H54 (cell line): ENCODE data around the gene MVK.

Experiments
- DNase-seq: peaks from one replicate; pipeline ENCODE4 v3.0.0; 2011; ENCODE audit warnings: low spot score, mixed read lengths; ENCODE audit not compliant: insufficient read length
- FAIRE-seq: peaks from 3 replicates; lab custom pipeline; 2011; peaks lifted over from hg19 to GRCh38; lab: Jason Lieb, UNC
- POLR2A ChIP-seq: IDR thresholded peaks from 2 replicates; pipeline ENCODE4 v1.6.1; 2011; ENCODE audit warnings: low read depth, mild to moderate bottlenecking, low read length

MVK gene

GRCh38 chr12:109582636-109583035 lies 9.0 kb downstream of the MVK start:
- TF ChIP-seq POLR2A: no peak
- DNase-seq (no peak), FAIRE-seq (no peak)

DNA sequence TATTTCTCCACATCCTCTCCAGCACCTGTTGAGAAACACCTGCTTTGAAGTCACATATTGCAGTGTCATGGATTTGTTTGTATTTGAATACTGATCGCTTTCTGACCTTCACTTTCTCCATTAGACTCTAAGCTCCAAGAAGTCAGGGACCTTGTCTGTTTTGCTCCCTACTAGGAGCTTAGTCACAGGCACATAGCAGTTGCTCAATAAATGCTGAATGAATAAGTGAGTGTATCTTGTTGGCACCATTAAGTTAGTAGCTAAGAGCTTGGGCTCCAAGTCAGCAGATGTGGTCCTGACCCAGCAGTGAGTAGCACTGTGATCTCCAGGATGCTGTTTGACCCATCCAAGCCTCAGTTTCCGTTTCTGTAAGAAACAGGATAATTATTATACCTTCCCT lies 10.1 kb downstream of the MVK start:
- TF ChIP-seq POLR2A: no peak
- FAIRE-seq (no peak), DNase-seq (no peak)

DNA sequence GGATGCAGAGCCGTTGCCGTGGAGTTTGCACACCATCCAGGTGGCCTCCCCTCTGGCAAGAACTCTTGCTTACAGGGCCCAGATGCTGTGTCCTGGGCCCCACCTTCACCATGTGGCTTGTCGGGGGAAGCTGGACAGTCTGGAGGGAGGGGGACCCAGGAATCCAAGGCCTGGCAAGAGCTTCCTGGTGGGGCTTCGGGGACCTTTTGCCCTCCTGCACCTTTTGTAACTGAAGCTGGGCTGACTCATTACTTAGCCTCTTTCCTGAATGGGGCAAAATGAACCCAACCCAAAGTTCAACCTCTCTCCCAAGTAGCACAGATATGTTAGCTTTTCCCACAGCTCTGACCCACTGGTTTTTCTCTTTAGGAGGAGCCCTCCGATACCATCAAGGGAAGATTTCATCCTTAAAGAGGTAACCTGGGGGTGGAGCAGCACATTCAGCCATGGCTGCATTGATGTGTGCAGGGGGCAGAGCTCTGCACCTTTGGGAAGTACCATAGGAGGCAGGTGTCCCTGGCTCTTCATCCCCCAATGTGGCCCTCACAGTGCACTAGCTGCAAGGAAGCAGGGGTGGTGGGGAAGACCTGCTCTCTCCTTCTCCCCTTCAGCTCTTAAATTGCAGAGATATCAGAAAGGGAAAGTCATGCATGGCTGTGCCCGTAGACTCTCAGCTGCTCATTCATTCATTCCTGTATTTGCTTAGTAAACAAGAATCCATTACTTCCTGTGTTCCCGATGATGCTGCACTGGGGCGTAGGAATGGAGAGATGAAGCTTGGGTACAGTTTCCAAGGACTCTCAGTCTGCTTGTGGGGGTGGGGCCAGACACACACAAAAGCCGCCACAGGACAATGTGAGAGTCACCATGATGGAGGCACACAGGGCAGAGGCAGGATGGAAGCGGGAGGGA lies 13.0 kb downstream of the MVK start:
- no peak for TF ChIP-seq POLR2A
- no peak for DNase-seq
- FAIRE-seq: no peak

- DNase-seq (no peak), FAIRE-seq (no peak)
- no peak for TF ChIP-seq POLR2A
Observed at GRCh38 chr12:109587921-109588320, 14.3 kb downstream of the MVK start.

- TF ChIP-seq POLR2A: no peak
- DNase-seq: no peak
- no peak for FAIRE-seq
Observed at GRCh38 chr12:109588461-109589239, 15.1 kb downstream of the MVK start.

DNA sequence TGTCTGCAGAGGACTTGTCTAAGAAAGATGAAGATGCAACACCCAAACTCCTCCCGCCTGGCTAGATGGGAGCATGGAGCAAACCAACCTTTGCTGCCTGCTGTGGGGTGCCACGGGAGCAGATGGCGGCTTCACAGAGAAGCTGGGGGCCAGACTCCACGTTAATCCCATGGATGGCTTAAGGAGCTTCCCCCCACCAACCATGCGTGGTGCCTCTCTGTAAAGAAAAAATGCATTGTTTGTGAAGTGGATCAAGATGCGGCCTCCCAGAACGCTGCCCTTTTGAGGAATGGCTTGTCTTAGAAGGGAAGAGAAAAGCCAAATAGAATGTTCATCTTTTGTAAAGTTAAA lies 15.6 kb downstream of the MVK start:
- TF ChIP-seq POLR2A: no peak
- no peak for DNase-seq
- no peak for FAIRE-seq

- FAIRE-seq: no peak
Observed at GRCh38 chr12:109589691-109590245, 16.2 kb downstream of the MVK start.

GRCh38 chr12:109590566-109590965 lies 17.0 kb downstream of the MVK start:
- DNase-seq: no peak
- no peak for FAIRE-seq
- TF ChIP-seq POLR2A: no peak

More at GRCh38 chr12:109589691-109590245, 16.2 kb downstream of the MVK start:
- no peak for TF ChIP-seq POLR2A
- no peak for DNase-seq

DNA sequence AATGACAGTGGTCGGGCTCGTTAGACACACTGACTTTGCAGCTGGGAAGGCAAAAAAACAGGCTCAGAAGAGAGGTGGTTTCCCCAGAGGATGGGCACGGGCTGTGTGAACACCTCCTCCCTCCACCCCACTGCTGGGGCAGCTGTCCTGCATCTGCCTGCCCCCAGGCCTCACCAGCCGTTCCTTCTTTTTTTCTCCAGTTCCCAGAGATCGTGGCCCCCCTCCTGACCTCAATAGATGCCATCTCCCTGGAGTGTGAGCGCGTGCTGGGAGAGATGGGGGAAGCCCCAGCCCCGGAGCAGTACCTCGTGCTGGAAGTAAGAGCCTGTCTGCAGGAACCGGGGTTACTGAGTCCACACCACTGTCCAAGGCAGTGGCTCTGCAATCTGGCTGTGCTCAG lies 17.4 kb downstream of the MVK start:
- TF ChIP-seq POLR2A: no peak
- FAIRE-seq: no peak
- DNase-seq: no peak

GRCh38 chr12:109592195-109592904 lies 18.8 kb downstream of the MVK start:
- DNase-seq: no peak
- no peak for FAIRE-seq
- no peak for TF ChIP-seq POLR2A

DNA sequence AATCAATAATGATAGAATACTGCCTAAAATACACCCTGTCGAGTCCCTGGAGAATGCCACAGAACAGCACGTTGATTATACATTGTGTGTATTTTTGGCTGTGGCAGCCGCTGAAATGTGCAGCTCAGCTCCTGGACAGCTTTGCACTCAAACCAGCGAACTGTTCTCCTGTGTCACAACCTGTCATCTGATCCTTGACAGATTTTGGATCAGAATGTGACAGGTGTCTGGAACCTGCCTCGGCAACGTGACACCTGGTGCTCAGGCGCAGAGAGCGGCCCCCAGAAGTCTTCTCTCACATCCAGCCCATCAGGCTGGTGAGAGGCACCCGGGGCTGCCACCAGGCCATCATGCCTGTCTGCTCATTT lies 19.3 kb downstream of the MVK start:
- DNase-seq (no peak), FAIRE-seq (no peak)
- TF ChIP-seq POLR2A: no peak

DNA sequence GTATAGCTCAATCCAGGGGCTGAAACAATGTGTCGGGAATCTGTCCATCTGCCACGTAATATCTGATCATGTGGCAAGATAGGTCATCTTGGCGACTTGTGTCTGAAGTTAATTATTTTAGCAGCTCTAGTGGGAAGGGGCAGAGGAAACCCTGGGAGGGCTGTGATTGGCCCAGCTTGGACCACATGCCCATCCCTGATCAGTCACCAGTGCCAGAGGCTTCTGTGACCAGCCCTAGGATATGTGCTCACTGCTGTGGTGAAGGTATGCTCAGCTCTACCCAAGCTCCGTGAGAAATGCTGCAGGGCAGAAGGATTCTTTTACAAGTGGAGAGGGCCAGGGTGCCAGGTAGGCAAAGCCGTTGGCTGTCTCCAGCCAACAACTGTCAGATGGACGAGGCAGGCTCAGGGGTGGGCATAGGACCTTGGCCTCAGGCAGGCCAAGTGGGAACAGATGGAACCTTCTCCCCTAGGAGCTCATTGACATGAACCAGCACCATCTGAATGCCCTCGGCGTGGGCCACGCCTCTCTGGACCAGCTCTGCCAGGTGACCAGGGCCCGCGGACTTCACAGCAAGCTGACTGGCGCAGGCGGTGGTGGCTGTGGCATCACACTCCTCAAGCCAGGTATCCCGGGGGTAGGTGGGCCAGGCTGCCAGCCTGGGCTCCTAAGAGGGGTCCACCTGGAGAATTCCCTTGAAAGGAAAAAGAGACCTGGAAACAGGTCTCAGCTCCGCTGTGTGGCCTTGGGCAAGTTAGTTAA lies 21.1 kb downstream of the MVK start:
- FAIRE-seq (no peak), DNase-seq (no peak)
- no peak for TF ChIP-seq POLR2A

- DNase-seq (no peak), FAIRE-seq (no peak)
- no peak for TF ChIP-seq POLR2A
Observed at GRCh38 chr12:109595321-109595902, 21.8 kb downstream of the MVK start.
